ENCODE data around the gene SNRPB. TPM values are rescaled to one million over a fixed set of nuclear protein-coding genes. Genes with fewer than 3 reads are reported as not detected.

The SNRPB gene
- total RNA-seq, 4 donors from 2014 or later: 205 to 254 (median 242) TPM

DNA sequence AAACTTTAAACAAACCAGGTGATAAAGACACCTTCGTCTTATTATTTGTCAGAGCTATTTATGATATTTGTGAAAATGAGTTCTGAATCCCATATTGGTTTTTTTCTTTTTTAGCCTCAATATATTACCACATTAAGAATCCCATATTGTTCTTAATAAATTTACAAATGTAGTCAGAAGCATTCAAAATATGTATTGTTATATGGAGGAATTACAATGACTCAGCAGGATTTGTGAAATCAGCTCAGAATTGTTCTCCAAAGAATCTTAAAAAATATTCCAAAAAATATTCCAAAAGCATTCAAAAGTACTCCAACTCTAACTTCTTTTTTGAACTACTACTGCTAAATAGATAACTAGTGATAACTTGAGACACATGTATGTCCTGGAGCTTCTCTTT lies 44.6 kb upstream of the SNRPB start:
- 80 to 84% methylated on average over 1 of the region's 1 CpG for WGBS, 2 donors
- no peak for TF ChIP-seq POLR2A (IDR thresholded peaks at IDR 0.05)
- TF ChIP-seq, protein P1, sequence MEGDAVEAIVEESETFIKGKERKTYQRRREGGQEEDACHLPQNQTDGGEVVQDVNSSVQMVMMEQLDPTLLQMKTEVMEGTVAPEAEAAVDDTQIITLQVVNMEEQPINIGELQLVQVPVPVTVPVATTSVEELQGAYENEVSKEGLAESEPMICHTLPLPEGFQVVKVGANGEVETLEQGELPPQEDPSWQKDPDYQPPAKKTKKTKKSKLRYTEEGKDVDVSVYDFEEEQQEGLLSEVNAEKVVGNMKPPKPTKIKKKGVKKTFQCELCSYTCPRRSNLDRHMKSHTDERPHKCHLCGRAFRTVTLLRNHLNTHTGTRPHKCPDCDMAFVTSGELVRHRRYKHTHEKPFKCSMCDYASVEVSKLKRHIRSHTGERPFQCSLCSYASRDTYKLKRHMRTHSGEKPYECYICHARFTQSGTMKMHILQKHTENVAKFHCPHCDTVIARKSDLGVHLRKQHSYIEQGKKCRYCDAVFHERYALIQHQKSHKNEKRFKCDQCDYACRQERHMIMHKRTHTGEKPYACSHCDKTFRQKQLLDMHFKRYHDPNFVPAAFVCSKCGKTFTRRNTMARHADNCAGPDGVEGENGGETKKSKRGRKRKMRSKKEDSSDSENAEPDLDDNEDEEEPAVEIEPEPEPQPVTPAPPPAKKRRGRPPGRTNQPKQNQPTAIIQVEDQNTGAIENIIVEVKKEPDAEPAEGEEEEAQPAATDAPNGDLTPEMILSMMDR (IDR thresholded peaks at IDR 0.05): no peak
- no peak overlapping the region for H3K4me3 ChIP-seq (ENCODE audit: low read depth, poor library complexity, severe bottlenecking)
- intact Hi-C loops (cut with DNase I; ENCODE audit: low total_unique reads): no loop called here
- no peak for DNase-seq (ENCODE audit: low spot score in 2 of 2)

DNA sequence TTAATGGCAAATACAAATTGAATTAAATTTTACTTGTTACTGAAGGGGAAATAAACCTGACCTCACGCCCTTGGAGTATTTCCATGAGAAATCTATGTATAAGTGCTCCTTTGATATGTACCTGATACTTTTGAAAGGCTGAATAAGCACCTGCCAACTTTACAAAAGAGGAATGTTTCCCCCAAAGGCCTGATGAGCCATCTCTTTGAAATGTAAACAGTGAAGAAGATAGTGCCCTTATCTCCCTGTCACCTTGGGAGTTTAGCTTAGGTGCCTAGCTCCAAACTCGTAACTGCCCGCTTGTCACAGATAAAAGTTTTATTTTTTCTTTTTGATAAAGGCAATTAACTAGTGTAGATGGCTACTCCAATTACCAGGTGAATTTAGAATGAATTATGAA lies 39.2 kb upstream of the SNRPB start:
- 83 to 85% methylated on average over 3 of the region's 3 CpGs for WGBS, 2 donors
- intact Hi-C loops (cut with DNase I; ENCODE audit: low total_unique reads): no loop called here
- no peak for TF ChIP-seq POLR2A (IDR thresholded peaks at IDR 0.05)
- TF ChIP-seq, protein P1 (IDR thresholded peaks at IDR 0.05): no peak
- DNase-seq (ENCODE audit: low spot score in 2 of 2): no peak
- H3K4me3 ChIP-seq (ENCODE audit: low read depth, poor library complexity, severe bottlenecking): no peak overlapping the region

DNA sequence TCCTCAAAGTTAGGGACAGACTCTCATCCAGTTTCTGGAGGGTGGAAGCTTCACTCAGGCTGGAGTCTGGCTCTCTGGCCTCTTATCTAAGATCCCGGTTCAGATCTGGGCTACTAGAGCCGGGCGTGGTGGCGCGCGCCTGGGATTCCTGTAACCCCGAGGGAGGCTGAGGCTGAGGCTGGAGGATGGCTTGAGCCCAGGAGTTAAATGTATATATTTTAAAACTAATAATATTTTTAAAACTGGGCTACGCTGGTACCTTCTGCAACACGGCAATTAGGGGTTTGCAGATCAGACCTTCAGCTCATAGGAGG lies 38.8 kb upstream of the SNRPB start:
- peak overlapping the region; percentile 20 for H3K4me3 ChIP-seq (ENCODE audit: low read depth, poor library complexity, severe bottlenecking)
- intact Hi-C loops (cut with DNase I; ENCODE audit: low total_unique reads): no loop called here
- no peak for DNase-seq (ENCODE audit: low spot score in 2 of 2)
- TF ChIP-seq, protein P1 (IDR thresholded peaks at IDR 0.05): no peak
- TF ChIP-seq POLR2A (IDR thresholded peaks at IDR 0.05): no peak
- 46 to 58% methylated on average over 9 of the region's 9 CpGs for WGBS, 2 donors

DNA sequence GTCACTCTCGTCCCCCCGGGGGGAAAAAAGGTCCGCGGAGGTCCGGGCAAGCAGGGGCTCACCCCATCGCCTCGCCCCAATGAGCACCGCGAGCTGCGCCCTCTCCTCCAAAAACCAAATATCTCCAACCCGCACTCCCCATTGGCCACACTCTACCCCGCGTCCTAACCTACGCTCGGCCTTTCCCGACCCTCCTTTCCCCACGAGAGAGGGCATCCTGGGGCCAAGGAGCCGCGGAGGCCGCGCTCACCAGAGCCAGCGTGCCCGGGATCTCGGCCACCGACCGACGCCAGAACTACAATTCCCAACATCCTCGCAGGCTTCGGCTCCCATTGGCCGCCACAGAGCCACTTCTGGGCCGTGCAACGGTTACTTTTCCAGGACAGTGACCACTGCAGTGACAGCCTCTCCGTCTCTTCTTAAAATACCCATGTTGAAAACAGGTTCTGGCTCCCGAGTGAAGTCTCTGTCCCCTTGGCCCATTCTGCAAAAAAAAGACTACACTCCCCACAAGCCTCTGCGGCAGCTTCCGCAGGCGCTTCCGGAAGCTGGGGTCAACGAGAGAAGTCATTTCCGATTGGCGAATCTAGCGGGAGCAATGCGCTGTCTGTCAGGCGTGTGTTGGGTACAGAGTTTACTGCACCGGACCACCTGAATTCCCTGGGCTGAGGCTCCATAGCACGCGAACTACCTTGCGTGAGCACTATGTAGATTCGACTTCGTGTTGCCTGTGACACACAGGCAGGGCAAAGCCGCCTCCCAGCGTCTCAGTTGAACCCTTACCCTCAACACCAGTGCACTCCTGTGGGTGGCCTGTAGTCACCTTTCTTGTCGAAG lies 38.3 kb upstream of the SNRPB start, which contains the start of gene ZNF343:
TSS of gene ZNF343 (minus strand) at position 285 of the 837 bp plus-strand sequence. CDS start 15,020 bp downstream, outside the sequence.
- DNase-seq (ENCODE audit: low spot score in 2 of 2): peak; percentile 78 to 96
- TF ChIP-seq, protein P1 (IDR thresholded peaks at IDR 0.05): no peak
- intact Hi-C loops (cut with DNase I; ENCODE audit: low total_unique reads): no loop called here
- peak within 1 kb of the TSS; percentile 50 for H3K4me3 ChIP-seq (ENCODE audit: low read depth, poor library complexity, severe bottlenecking)
- 0 to 1% methylated on average over 52 to 53 of the region's 53 CpGs for WGBS, 2 donors

DNA sequence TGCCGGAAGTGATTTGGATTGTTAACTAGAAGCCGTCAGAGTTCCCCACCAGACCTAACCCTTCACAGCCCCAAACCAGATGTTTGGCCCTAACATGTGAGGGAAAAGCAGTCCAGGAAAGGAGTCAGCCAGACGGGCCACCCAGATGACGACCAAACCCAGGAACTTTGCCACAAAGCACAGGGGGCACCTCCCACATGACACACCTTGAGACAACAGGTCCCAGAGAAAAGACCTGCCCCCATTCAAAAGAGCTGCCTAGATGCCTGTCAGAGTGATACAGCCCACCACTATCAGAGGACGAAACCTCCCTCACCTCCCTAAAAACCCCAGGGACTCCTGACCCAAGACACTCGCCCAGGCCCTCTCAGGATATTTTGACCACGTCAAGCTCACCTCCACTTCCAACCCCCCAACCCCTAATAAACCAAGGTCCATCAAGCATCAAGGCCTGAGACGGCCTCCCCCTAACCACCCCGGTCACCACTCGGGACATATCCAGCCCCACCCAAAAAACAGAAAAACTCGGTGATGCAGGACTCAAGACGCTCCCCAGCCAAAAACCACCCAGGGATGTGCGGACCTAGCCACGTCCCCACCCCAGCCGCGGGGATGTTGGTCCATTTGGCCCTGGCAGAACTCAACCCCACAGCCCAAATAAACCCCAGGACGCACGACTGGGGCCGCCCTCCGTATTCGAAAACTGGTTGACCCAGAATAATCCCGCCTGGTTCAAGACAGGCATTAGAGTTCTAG lies 37.5 kb upstream of the SNRPB start:
- 6 to 10% methylated on average over 22 of the region's 22 CpGs for whole genome bisulfite sequencing, 2 donors
- intact Hi-C loops (cut with DNase I; ENCODE audit: low total_unique reads): no loop called here
- DNase-seq (ENCODE audit: low spot score in 2 of 2): no peak
- no peak for TF ChIP-seq POLR2A (IDR thresholded peaks at IDR 0.05)
- TF ChIP-seq, protein P1 (IDR thresholded peaks at IDR 0.05): no peak
- H3K4me3 ChIP-seq (ENCODE audit: low read depth, poor library complexity, severe bottlenecking): peak overlapping the region; percentile 50
